Raji (cell line): ENCODE measurements around the gene INPP4A.

ENCODE experiments used
- POLR2A ChIP-seq: IDR thresholded peaks from 2 replicates; pipeline ENCODE4 v1.6.1; 2011; ENCODE audit warnings: low read depth, low read length, control low read depth; ENCODE audit not compliant: insufficient read depth

The INPP4A gene

GRCh38 chr2:98432145-98432544 lies 12.5 kb upstream of the INPP4A start:
- no peak for TF ChIP-seq POLR2A

GRCh38 chr2:98433363-98433964 lies 11.2 kb upstream of the INPP4A start:
- no peak for TF ChIP-seq POLR2A

GRCh38 chr2:98434492-98434891 lies 10.2 kb upstream of the INPP4A start:
- TF ChIP-seq POLR2A, result no peak

- no peak for TF ChIP-seq POLR2A
These were observed 7.9 kb upstream of the INPP4A start for GRCh38 chr2:98436734-98437133.

GRCh38 chr2:98438190-98439133 lies 6.2 kb upstream of the INPP4A start:
- TF ChIP-seq POLR2A, result no peak

- no peak for TF ChIP-seq POLR2A
These were observed 2.8 kb upstream of the INPP4A start for GRCh38 chr2:98441706-98442450.

GRCh38 chr2:98442488-98442887 lies 2.2 kb upstream of the INPP4A start:
- TF ChIP-seq POLR2A, result no peak

- TF ChIP-seq POLR2A, result no peak
These were observed 572 bp downstream of the INPP4A start for GRCh38 chr2:98445177-98445682.

- TF ChIP-seq POLR2A, result no peak
These were observed 1.3 kb downstream of the INPP4A start for GRCh38 chr2:98445683-98446581.

GRCh38 chr2:98446850-98447249 lies 2.2 kb downstream of the INPP4A start:
- no peak for TF ChIP-seq POLR2A

- TF ChIP-seq POLR2A, result no peak
These were observed 3.9 kb downstream of the INPP4A start for GRCh38 chr2:98448441-98449145.

- no peak for TF ChIP-seq POLR2A
These were observed 7.9 kb downstream of the INPP4A start for GRCh38 chr2:98452396-98453027.

- TF ChIP-seq POLR2A, result no peak
These were observed 8.4 kb downstream of the INPP4A start for GRCh38 chr2:98453083-98453482.
